GM12864 (cell line): ENCODE results near the gene PDZD2.

Experiments used
- DNase-seq: peaks from one replicate; pipeline ENCODE4 v3.0.0-alpha.2; 2011; ENCODE audit warnings: low read depth
- H3K4me3 ChIP-seq: 2 replicates; pipeline ENCODE4 v1.5.1; 2011; ENCODE audit warnings: mild to moderate bottlenecking, low read depth, low read length, control low read depth
- TF ChIP-seq, protein P1 (sequence below): IDR thresholded peaks from 2 replicates; pipeline ENCODE4 v1.5.1; 2011; ENCODE audit warnings: low read depth, mild to moderate bottlenecking, moderate library complexity, low read length, control low read depth, inconsistent platforms; ENCODE audit errors: missing control alignments

The PDZD2 gene

GRCh38 chr5:31741496-31741895 is 102.6 kb downstream of the PDZD2 start:
- TF ChIP-seq, protein P1, sequence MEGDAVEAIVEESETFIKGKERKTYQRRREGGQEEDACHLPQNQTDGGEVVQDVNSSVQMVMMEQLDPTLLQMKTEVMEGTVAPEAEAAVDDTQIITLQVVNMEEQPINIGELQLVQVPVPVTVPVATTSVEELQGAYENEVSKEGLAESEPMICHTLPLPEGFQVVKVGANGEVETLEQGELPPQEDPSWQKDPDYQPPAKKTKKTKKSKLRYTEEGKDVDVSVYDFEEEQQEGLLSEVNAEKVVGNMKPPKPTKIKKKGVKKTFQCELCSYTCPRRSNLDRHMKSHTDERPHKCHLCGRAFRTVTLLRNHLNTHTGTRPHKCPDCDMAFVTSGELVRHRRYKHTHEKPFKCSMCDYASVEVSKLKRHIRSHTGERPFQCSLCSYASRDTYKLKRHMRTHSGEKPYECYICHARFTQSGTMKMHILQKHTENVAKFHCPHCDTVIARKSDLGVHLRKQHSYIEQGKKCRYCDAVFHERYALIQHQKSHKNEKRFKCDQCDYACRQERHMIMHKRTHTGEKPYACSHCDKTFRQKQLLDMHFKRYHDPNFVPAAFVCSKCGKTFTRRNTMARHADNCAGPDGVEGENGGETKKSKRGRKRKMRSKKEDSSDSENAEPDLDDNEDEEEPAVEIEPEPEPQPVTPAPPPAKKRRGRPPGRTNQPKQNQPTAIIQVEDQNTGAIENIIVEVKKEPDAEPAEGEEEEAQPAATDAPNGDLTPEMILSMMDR: no peak
- H3K4me3 ChIP-seq: no peak overlapping the region
- DNase-seq: no peak

GRCh38 chr5:31743678-31744077 is 104.7 kb downstream of the PDZD2 start:
- no peak for DNase-seq
- no peak overlapping the region for H3K4me3 ChIP-seq

DNA sequence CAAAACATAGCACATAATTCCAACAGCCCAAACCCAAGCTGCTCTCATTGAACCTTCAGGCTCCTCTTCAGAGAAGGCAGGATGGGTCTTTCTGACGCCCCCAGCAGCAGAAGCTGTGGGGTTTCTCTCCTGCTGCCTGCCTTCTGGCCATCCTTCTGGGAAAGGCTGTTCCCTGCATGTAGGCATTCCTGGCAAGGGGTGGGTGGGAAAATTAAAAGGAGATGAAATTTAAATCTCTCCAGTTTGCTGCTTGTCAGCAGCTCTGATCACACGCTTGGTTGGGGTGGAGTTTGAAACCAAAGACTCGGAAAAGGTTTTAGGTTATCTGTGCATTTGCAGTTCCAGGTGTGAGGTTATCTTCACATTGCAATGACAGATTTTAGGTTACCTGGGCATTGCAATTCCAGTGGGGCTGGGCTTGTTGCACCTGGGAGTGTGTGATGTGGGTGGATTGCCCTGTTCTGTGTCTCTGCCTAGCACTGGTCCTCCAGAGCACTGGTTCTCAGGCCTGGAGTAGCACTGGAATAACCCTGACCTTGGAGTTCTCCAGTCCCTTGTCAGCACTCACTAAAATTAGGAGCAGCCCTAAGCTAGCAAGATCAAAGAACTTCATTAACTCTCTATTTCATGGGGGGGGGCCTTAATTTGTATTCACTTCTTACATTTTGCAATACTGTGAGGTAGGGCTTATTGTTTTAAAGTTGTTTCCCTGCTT is 109.7 kb downstream of the PDZD2 start:
- TF ChIP-seq, protein P1: no peak
- H3K4me3 ChIP-seq: no peak overlapping the region
- DNase-seq: no peak

More at GRCh38 chr5:31743678-31744077, 104.7 kb downstream of the PDZD2 start:
- TF ChIP-seq, protein P1: no peak

- no peak for DNase-seq
- TF ChIP-seq, protein P1: no peak
- no peak overlapping the region for H3K4me3 ChIP-seq
These were observed 111.3 kb downstream of the PDZD2 start for GRCh38 chr5:31750215-31750614.

GRCh38 chr5:31751610-31752009 is 112.7 kb downstream of the PDZD2 start:
- no peak for DNase-seq
- TF ChIP-seq, protein P1: no peak

GRCh38 chr5:31753700-31754357 is 114.9 kb downstream of the PDZD2 start:
- H3K4me3 ChIP-seq: no peak overlapping the region
- TF ChIP-seq, protein P1: no peak

More at GRCh38 chr5:31751610-31752009, 112.7 kb downstream of the PDZD2 start:
- H3K4me3 ChIP-seq: no peak overlapping the region

More at GRCh38 chr5:31753700-31754357, 114.9 kb downstream of the PDZD2 start:
- no peak for DNase-seq
